K562 (cell line): ENCODE measurements around the gene BNC2. TPM values are rescaled to one million over a fixed set of nuclear protein-coding genes. Genes with fewer than 3 reads are reported as not detected.

Experiments
- ATAC-seq: fragments of 200-7000 bp; cut with Tn5 transposase; 3 replicates; pipeline ENCODE4 v1.9.1; 2020; ENCODE audit warnings: moderate library complexity
- BruUV-seq: library from RNA; stranded (reverse); fragments of 400-500 nt; replicated peaks from 2 replicates; lab custom pipeline; 2021; lab: Mats Ljungman, UMichigan
- CTCF ChIA-PET: fragments of 300-600 bp; formaldehyde crosslinking; extraction: SDS; loops from one replicate; lab custom pipeline; 2021; ENCODE audit warnings: low intra/inter-chr PET ratio; lab: Yijun Ruan, JAX
- POLR2A ChIA-PET: fragments of 300-600, 350-650 bp; sonication (Branson Sonifier 250); formaldehyde crosslinking; extraction: SDS; loops from one replicate; lab custom pipeline; 2021; ENCODE audit warnings: antibody characterized with exemption, inconsistent platforms; lab: Yijun Ruan, JAX
- DNase-seq, 4 experiments: peaks; one replicate each; pipeline versions ENCODE4 v3.0.0 to v3.0.0-alpha.2; 2011 to 2018; ENCODE audit warnings: low spot score in 3 of 4, mixed read lengths in 3 of 4; ENCODE audit errors: extremely low read depth in 1 of 4
- FAIRE-seq: peaks from 2 replicates; lab custom pipeline; 2011; peaks lifted over from hg19 to GRCh38; lab: Jason Lieb, UNC
- H2AFZ ChIP-seq: 2 replicates; pipeline ENCODE4 v1.6.0; 2011; ENCODE audit warnings: low read depth, low read length, control low read depth, inconsistent platforms
- H3K27ac ChIP-seq: fragments of 200-600 bp; 3 replicates; pipeline ENCODE4 v1.8.0; 2011; ENCODE audit warnings: low read depth, mild to moderate bottlenecking, control low read depth, inconsistent platforms, low read length, moderate library complexity, mixed read lengths; ENCODE audit errors: extremely low read depth
- H3K27me3 ChIP-seq, 2 experiments: fragments of 300-600 bp in 1 of 2; 2 replicates in 1 of 2; 3 replicates in 1 of 2; pipeline versions ENCODE4 v1.6.0 to v1.8.0; 2011; ENCODE audit warnings: inconsistent platforms in 2 of 2, low read length in 2 of 2, mild to moderate bottlenecking in 1 of 2, mixed read lengths in 1 of 2, moderate library complexity in 1 of 2; ENCODE audit not compliant: control insufficient read depth in 2 of 2, insufficient read depth in 2 of 2
- H3K36me3 ChIP-seq: fragments of 300-600 bp; 3 replicates; pipeline ENCODE4 v1.8.0; 2011; ENCODE audit warnings: mild to moderate bottlenecking, low read length, inconsistent platforms; ENCODE audit not compliant: control insufficient read depth, insufficient read depth
- H3K4me1 ChIP-seq, 2 experiments: fragments of 200-600 bp in 1 of 2; replicated peaks in 1 of 2; 2 replicates in 1 of 2; 3 replicates in 1 of 2; pipeline versions ENCODE4 v1.5.1 to v1.8.0; 2011; ENCODE audit warnings: inconsistent platforms in 2 of 2, low read length in 2 of 2, mild to moderate bottlenecking in 1 of 2, mixed read lengths in 1 of 2, moderate library complexity in 1 of 2; ENCODE audit not compliant: control insufficient read depth in 2 of 2, insufficient read depth in 2 of 2
- H3K4me2 ChIP-seq: 2 replicates; pipeline ENCODE4 v1.6.1; 2011; ENCODE audit warnings: low read length, control low read depth, inconsistent platforms, mixed read lengths; ENCODE audit not compliant: insufficient read depth
- H3K4me3 ChIP-seq: fragments of 200-600 bp; sonication (generic), shearing (Covaris generic); 2 replicates; pipeline ENCODE4 v1.5.1; 2016; ENCODE audit warnings: control low read depth, inconsistent platforms
- H3K79me2 ChIP-seq: fragments of 200-600 bp; 3 replicates; pipeline ENCODE4 v1.8.0; 2011; ENCODE audit warnings: low read length, inconsistent platforms; ENCODE audit not compliant: control insufficient read depth, insufficient read depth
- H3K9ac ChIP-seq, 2 experiments: 2 replicates each; pipeline versions ENCODE4 v1.6.0 to v1.6.1; 2011; ENCODE audit warnings: low read depth in 2 of 2, low read length in 2 of 2, control low read depth in 1 of 2, inconsistent platforms in 1 of 2, mild to moderate bottlenecking in 1 of 2, mixed read lengths in 1 of 2; ENCODE audit not compliant: insufficient read depth in 1 of 2
- H3K9me1 ChIP-seq: one replicate; pipeline ENCODE4 v1.6.0; 2011; ENCODE audit warnings: inconsistent platforms, mild to moderate bottlenecking, low read length, moderate library complexity; ENCODE audit not compliant: control insufficient read depth, insufficient read depth
- H3K9me3 ChIP-seq: replicated peaks from 2 replicates; pipeline ENCODE4 v1.5.1; 2011; ENCODE audit warnings: low read depth, low read length, inconsistent platforms; ENCODE audit not compliant: control insufficient read depth, insufficient read depth
- H4K20me1 ChIP-seq: replicated peaks from 2 replicates; pipeline ENCODE4 v1.6.1; 2011; ENCODE audit warnings: low read length, inconsistent platforms, mixed read lengths; ENCODE audit not compliant: control insufficient read depth, insufficient read depth
- CREM ChIP-seq: IDR thresholded peaks from 2 replicates; pipeline ENCODE4 v1.6.1; 2014; ENCODE audit warnings: antibody characterized with exemption, low read depth
- ETV1 ChIP-seq: fragments of 450-650 bp; conservative IDR thresholded peaks from 2 replicates; pipeline ENCODE4 v1.6.1; 2016; ENCODE audit warnings: missing genetic modification characterization, control low read depth, low read depth, missing compliant biosample characterization
- HIVEP1 ChIP-seq: fragments of 250-450 bp; sonication (Bioruptor Pico); IDR thresholded peaks from 2 replicates; pipeline ENCODE4 v1.4.0; 2020; ENCODE audit warnings: mild to moderate bottlenecking
- PHB ChIP-seq: fragments of 250-450 bp; sonication (Bioruptor Pico); IDR thresholded peaks from 2 replicates; pipeline ENCODE4 v1.5.0; 2021
- PHF20 ChIP-seq: fragments of 450-650 bp; IDR thresholded peaks from 2 replicates; pipeline ENCODE4 v1.6.1; 2018; ENCODE audit not compliant: partially characterized antibody
- SNRNP70 ChIP-seq: fragments of 200-400 bp; formaldehyde crosslinking; optimal IDR thresholded peaks from 2 replicates; pipeline ENCODE3; 2017; ENCODE audit warnings: low read depth, low read length
- ZNF146 ChIP-seq: IDR thresholded peaks from one replicate; pipeline ENCODE4 v1.6.1; 2018; ENCODE audit warnings: missing compliant biosample characterization; ENCODE audit not compliant: unreplicated experiment
- ZNF668 ChIP-seq: fragments of 250-450 bp; sonication (Bioruptor Pico); IDR thresholded peaks from 2 replicates; pipeline ENCODE4 v1.8.0; 2022; ENCODE audit warnings: mild to moderate bottlenecking, inconsistent platforms
- ZNF695 ChIP-seq: fragments of 450-650 bp; formaldehyde crosslinking; IDR thresholded peaks from 2 replicates; pipeline ENCODE4 v1.4.0; 2020; ENCODE audit warnings: mild to moderate bottlenecking, moderate library complexity
- WGBS: fragments of 100-300 bp; shearing (Covaris generic); methylation state at CpG from one replicate; pipeline ENCODE4 v1.1.6; 2016; ENCODE audit warnings: low coverage, mixed read lengths; ENCODE audit not compliant: insufficient coverage; ENCODE audit errors: missing lambda C conversion rate; 5-methylcytosine and 5-hydroxymethylcytosine counted together
- in situ Hi-C: fragments of 300-500 bp; cut with MboI; formaldehyde crosslinking; loops from 4 replicates; pipeline ENCODE4 v1.15.0; 2018; ENCODE audit warnings: inconsistent platforms, mixed read lengths
- intact Hi-C: fragments of 100-400 bp; cut with micrococcal nuclease; formaldehyde crosslinking; loops from 2 replicates; pipeline ENCODE4 v1.14.2; 2022
- polyA plus RNA-seq, 8 experiments: library from polyadenylated mRNA; depleted of rRNA in 4 of 8; stranded (reverse) in 5 of 8; unstranded in 3 of 8; fragments of >200 nt; fragmentation: Nextera tagmentation in 2 of 8; fragmentation: Illumina TruSeq in 1 of 8; extraction: Ambion mirVana in 2 of 8; extraction: Trizol in 1 of 8; gene quantifications; 2 replicates each; pipeline versions ENCODE4 v1.2.1 to v1.2.3, GENCODE V29; 2011 to 2014; ENCODE audit warnings: inconsistent platforms in 1 of 8, missing spikeins in 1 of 8
- total RNA-seq, 7 experiments: library from RNA; depleted of rRNA in 6 of 7; stranded (reverse); fragments of >200 nt in 6 of 7; fragmentation: Illumina TruSeq in 2 of 7; extraction: Trizol in 2 of 7; gene quantifications; 2 replicates each; pipeline versions ENCODE4 v1.2.1 to v1.2.3, GENCODE V29; 2011 to 2021; ENCODE audit warnings: low replicate concordance in 1 of 7
- TF ChIP-seq, protein P1 (sequence below): fragments of 250-450 bp; sonication (Bioruptor Pico); IDR thresholded peaks from 2 replicates; pipeline ENCODE4 v1.4.0; 2020
- TF ChIP-seq, protein P2 (sequence below): sonication (generic); formaldehyde crosslinking; IDR thresholded peaks from 2 replicates; pipeline ENCODE4 v1.8.0; 2022; ENCODE audit warnings: mild to moderate bottlenecking, low read depth, missing genetic modification reagents
- TF ChIP-seq, protein P3 (sequence below), 2 experiments: IDR thresholded peaks; 2 replicates each; pipeline ENCODE4 v1.6.1; 2011; ENCODE audit warnings: borderline replicate concordance in 1 of 2, control low read depth in 1 of 2, low read depth in 1 of 2, low read length in 1 of 2, mild to moderate bottlenecking in 1 of 2, mixed read lengths in 1 of 2, moderate library complexity in 1 of 2; ENCODE audit not compliant: insufficient read depth in 1 of 2, insufficient read length in 1 of 2, poor library complexity in 1 of 2, severe bottlenecking in 1 of 2; ENCODE audit errors: extremely low read depth in 1 of 2
- TF ChIP-seq, protein P4 (sequence below): sonication (generic); formaldehyde crosslinking; IDR thresholded peaks from 2 replicates; pipeline ENCODE4 v1.8.1; 2023; ENCODE audit warnings: mild to moderate bottlenecking, missing genetic modification reagents

BNC2 gene
- total and polyA plus RNA-seq, 9 of the 15 experiments (the other 6 are each of a cell fraction or from before 2014, with no cell fraction given), result not detected

DNA sequence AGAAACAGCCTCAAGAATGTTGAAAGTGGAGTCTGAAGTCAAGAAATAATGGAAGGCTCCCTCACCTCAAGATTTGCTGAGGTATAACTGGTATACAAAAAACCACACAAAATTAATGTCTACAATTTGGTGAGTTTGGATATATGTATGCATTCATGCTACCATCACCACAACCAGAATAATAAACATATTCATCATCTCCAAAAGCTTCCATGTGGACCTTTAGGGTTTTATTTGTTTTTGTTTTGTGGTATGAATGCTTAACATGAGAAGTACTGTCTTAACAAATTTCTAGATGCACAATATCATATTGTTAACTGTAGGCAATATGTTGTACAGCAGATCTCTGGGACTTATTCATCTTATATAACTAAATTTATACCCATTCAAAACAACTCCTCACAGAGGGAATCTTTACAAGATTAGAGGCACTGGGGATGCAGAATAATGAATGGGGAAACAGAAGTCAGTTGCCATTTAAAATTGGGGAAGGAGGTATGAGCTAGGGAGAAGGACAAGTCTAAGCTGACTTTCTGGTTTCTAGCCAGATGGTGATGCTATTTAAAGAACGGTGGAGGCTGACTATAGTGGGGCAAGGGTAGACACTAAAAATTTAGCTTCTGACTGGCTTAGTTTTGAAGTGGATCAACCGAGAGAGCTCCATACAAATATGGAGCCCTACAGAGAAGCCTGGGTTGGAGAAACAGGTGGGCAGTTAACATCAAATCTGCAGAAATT is 213.9 kb downstream of the BNC2 start:
- ATAC-seq (no peak), DNase-seq (no peak), FAIRE-seq (no peak)
- Histone ChIP-seq H3K4me1 (no peaks in the 10 kb centered on the region), H3K4me3 (no peak overlapping the region), H3K9me3 (no peaks in the 10 kb centered on the region), H3K27me3 (no peaks in the 10 kb centered on the region), H3K4me2 (no peak overlapping the region), H3K9ac (no peak overlapping the region), H3K27ac (no peak overlapping the region), H4K20me1 (no peaks in the 10 kb centered on the region), H3K9me1 (no peaks in the 10 kb centered on the region), H3K79me2 (no peaks in the 10 kb centered on the region), H2AFZ (no peak overlapping the region), H3K36me3 (no peaks in the 10 kb centered on the region)
- intact Hi-C loops (no loop called here), in situ Hi-C loops (no loop called here)
- ChIA-PET CTCF (no interaction called here), POLR2A (interaction anchor here (0.7 kb wide), 1 partner anchor 59 kb away, joined by 3 read pairs; no protein-coding TSS in a partner anchor)
- WGBS, result 0% methylated on average over 1 of the region's 2 CpGs
- no TSS peak for BruUV-seq
- TF ChIP-seq ZNF146 (CRISPR knock-in tag) (no peak), SNRNP70 (no peak), PHB (CRISPR knock-in tag) (no peak), HIVEP1 (no peak), CREM (no peak), PHF20 (no peak), ETV1 (tag) (no peak), ZNF668 (CRISPR knock-in tag) (no peak), ZNF695 (CRISPR knock-in tag) (no peak)
- TF ChIP-seq, protein P1, sequence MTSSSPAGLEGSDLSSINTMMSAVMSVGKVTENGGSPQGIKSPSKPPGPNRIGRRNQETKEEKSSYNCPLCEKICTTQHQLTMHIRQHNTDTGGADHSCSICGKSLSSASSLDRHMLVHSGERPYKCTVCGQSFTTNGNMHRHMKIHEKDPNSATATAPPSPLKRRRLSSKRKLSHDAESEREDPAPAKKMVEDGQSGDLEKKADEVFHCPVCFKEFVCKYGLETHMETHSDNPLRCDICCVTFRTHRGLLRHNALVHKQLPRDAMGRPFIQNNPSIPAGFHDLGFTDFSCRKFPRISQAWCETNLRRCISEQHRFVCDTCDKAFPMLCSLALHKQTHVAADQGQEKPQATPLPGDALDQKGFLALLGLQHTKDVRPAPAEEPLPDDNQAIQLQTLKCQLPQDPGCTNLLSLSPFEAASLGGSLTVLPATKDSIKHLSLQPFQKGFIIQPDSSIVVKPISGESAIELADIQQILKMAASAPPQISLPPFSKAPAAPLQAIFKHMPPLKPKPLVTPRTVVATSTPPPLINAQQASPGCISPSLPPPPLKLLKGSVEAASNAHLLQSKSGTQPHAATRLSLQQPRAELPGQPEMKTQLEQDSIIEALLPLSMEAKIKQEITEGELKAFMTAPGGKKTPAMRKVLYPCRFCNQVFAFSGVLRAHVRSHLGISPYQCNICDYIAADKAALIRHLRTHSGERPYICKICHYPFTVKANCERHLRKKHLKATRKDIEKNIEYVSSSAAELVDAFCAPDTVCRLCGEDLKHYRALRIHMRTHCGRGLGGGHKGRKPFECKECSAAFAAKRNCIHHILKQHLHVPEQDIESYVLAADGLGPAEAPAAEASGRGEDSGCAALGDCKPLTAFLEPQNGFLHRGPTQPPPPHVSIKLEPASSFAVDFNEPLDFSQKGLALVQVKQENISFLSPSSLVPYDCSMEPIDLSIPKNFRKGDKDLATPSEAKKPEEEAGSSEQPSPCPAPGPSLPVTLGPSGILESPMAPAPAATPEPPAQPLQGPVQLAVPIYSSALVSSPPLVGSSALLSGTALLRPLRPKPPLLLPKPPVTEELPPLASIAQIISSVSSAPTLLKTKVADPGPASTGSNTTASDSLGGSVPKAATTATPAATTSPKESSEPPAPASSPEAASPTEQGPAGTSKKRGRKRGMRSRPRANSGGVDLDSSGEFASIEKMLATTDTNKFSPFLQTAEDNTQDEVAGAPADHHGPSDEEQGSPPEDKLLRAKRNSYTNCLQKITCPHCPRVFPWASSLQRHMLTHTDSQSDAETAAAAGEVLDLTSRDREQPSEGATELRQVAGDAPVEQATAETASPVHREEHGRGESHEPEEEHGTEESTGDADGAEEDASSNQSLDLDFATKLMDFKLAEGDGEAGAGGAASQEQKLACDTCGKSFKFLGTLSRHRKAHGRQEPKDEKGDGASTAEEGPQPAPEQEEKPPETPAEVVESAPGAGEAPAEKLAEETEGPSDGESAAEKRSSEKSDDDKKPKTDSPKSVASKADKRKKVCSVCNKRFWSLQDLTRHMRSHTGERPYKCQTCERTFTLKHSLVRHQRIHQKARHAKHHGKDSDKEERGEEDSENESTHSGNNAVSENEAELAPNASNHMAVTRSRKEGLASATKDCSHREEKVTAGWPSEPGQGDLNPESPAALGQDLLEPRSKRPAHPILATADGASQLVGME (CRISPR knock-in tag), result no peak
- TF ChIP-seq, protein P2, sequence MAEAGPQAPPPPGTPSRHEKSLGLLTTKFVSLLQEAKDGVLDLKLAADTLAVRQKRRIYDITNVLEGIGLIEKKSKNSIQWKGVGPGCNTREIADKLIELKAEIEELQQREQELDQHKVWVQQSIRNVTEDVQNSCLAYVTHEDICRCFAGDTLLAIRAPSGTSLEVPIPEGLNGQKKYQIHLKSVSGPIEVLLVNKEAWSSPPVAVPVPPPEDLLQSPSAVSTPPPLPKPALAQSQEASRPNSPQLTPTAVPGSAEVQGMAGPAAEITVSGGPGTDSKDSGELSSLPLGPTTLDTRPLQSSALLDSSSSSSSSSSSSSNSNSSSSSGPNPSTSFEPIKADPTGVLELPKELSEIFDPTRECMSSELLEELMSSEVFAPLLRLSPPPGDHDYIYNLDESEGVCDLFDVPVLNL, result no peak
- TF ChIP-seq, protein P3, sequence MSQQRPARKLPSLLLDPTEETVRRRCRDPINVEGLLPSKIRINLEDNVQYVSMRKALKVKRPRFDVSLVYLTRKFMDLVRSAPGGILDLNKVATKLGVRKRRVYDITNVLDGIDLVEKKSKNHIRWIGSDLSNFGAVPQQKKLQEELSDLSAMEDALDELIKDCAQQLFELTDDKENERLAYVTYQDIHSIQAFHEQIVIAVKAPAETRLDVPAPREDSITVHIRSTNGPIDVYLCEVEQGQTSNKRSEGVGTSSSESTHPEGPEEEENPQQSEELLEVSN (IDR thresholded peaks at IDR 0.05; ENCODE audit: borderline replicate concordance in 1 of 2, extremely low read depth in 1 of 2, insufficient read depth in 1 of 2, insufficient read length in 1 of 2, low read depth in 1 of 2, low read length in 1 of 2, poor library complexity in 1 of 2, severe bottlenecking in 1 of 2), result no peak
- TF ChIP-seq, protein P4, sequence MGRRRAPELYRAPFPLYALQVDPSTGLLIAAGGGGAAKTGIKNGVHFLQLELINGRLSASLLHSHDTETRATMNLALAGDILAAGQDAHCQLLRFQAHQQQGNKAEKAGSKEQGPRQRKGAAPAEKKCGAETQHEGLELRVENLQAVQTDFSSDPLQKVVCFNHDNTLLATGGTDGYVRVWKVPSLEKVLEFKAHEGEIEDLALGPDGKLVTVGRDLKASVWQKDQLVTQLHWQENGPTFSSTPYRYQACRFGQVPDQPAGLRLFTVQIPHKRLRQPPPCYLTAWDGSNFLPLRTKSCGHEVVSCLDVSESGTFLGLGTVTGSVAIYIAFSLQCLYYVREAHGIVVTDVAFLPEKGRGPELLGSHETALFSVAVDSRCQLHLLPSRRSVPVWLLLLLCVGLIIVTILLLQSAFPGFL (CRISPR knock-in tag), result no peak
